Gastrocnemius medialis (tissue), 4 donors: ENCODE data around the gene ZNF205.

Experiments used
- POLR2A ChIP-seq, 2 donors: fragments of 450-650 bp; IDR thresholded peaks; one replicate each; pipeline ENCODE4 v1.6.1; 2017; ENCODE audit warnings: antibody characterized with exemption in 2 of 2, mild to moderate bottlenecking in 2 of 2, moderate library complexity in 2 of 2
- TF ChIP-seq, protein P1 (sequence below), 5 experiments: fragments of 450-650 bp in 3 of 5; fragments of 200-600 bp in 2 of 5; sonication (generic) in 2 of 5; IDR thresholded peaks in 4 of 5; conservative IDR thresholded peaks in 1 of 5; 1 replicate in 4 of 5; 2 replicates in 1 of 5; pipeline ENCODE4 v1.5.1; 2016 to 2019; ENCODE audit warnings: antibody characterized with exemption in 5 of 5, mild to moderate bottlenecking in 3 of 5, moderate library complexity in 3 of 5

DNA sequence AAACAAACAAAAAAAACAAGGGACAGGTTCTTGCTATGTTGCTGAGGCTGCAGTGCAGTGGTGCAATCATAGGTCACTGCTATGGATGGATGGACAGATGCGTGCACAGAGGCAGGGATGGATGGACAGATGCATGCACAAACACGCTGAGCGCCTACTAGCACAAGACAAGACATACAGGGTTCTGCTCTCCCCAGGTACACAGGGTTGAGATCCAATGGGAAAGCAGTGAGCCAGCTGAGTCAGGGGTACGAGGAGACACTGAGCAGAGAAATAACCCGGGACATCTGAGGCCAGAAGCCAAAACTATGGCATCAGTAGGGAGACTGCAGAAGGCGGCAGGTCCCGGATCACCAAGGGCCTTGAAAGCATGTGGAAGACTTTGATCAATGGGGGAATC, 40.7 kb upstream of the ZNF205 start:
- TF ChIP-seq, protein P1, sequence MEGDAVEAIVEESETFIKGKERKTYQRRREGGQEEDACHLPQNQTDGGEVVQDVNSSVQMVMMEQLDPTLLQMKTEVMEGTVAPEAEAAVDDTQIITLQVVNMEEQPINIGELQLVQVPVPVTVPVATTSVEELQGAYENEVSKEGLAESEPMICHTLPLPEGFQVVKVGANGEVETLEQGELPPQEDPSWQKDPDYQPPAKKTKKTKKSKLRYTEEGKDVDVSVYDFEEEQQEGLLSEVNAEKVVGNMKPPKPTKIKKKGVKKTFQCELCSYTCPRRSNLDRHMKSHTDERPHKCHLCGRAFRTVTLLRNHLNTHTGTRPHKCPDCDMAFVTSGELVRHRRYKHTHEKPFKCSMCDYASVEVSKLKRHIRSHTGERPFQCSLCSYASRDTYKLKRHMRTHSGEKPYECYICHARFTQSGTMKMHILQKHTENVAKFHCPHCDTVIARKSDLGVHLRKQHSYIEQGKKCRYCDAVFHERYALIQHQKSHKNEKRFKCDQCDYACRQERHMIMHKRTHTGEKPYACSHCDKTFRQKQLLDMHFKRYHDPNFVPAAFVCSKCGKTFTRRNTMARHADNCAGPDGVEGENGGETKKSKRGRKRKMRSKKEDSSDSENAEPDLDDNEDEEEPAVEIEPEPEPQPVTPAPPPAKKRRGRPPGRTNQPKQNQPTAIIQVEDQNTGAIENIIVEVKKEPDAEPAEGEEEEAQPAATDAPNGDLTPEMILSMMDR (IDR thresholded peaks at IDR 0.05 in 4 of 5, conservative IDR thresholded peaks at IDR 0.05 in 1 of 5): no peak
- TF ChIP-seq POLR2A (IDR thresholded peaks at IDR 0.05): no peak
